Thymus (tissue), 11 donors: ENCODE data around the gene RGS6. TPM values are rescaled to one million over a fixed set of nuclear protein-coding genes. Genes with fewer than 3 reads are reported as not detected.

ENCODE experiments used
- DNase-seq, 9 donors: peaks; one replicate each; pipeline ENCODE4 v3.0.0-alpha.2; 2013; ENCODE audit warnings: low spot score in 9 of 9, low read depth in 6 of 9, missing footprints in 1 of 9
- H3K27ac ChIP-seq, 2 donors: one replicate each; pipeline ENCODE4 v1.5.1; 2013; ENCODE audit warnings: control low read depth in 1 of 2, low read depth in 1 of 2, low read length in 1 of 2, mild to moderate bottlenecking in 1 of 2, moderate library complexity in 1 of 2
- H3K27me3 ChIP-seq, 2 donors: one replicate each; pipeline ENCODE4 v1.5.1; 2013; ENCODE audit warnings: low read length in 1 of 2; ENCODE audit not compliant: control insufficient read depth in 2 of 2, insufficient read depth in 1 of 2
- H3K36me3 ChIP-seq, 2 donors: one replicate each; pipeline ENCODE4 v1.5.1; 2013; ENCODE audit warnings: low read length in 1 of 2, mild to moderate bottlenecking in 1 of 2, moderate library complexity in 1 of 2; ENCODE audit not compliant: control insufficient read depth in 2 of 2, insufficient read depth in 2 of 2
- H3K4me1 ChIP-seq, 2 donors: one replicate each; pipeline ENCODE4 v1.5.1; 2013; ENCODE audit warnings: low read length in 2 of 2; ENCODE audit not compliant: control insufficient read depth in 2 of 2, insufficient read depth in 2 of 2
- H3K4me3 ChIP-seq, 2 donors: one replicate each; pipeline ENCODE4 v1.5.1; 2013; ENCODE audit warnings: low read length in 2 of 2, control low read depth in 1 of 2, mild to moderate bottlenecking in 1 of 2
- H3K9me3 ChIP-seq, 2 donors: one replicate each; pipeline ENCODE4 v1.5.1; 2013; ENCODE audit warnings: low read length in 1 of 2, mild to moderate bottlenecking in 1 of 2; ENCODE audit not compliant: control insufficient read depth in 2 of 2, insufficient read depth in 1 of 2
- WGBS: extraction: QIAGEN DNeasy Blood & Tissue Kit; methylation state at CpG from one replicate; pipeline ENCODE4 v1.1.7; 2013; 5-methylcytosine and 5-hydroxymethylcytosine counted together
- polyA plus RNA-seq: library from polyadenylated mRNA; stranded (reverse); fragments of 200-250 nt; gene quantifications from one replicate; pipeline ENCODE4 v1.2.3, GENCODE V29; 2013
- total RNA-seq: library from RNA; stranded (reverse); fragments of 120-200 nt; gene quantifications from one replicate; pipeline ENCODE4 v1.2.4, GENCODE V29; 2013
- donor health status: healthy.

Gene RGS6
- total and polyA plus RNA-seq, 2 donors, result 0.28 to 0.80 TPM

GRCh38 chr14:72549026-72549425, 616.8 kb downstream of the RGS6 start:
- Histone ChIP-seq H3K4me1 (peaks cover 0 to 2% of the 10 kb centered on the region in 2 donors), H3K36me3 (no peaks in the 10 kb centered on the region), H3K9me3 (peaks cover 0 to 6% of the 10 kb centered on the region in 2 donors), H3K27me3 (peaks cover 0 to 2% of the 10 kb centered on the region in 2 donors), H3K27ac (no peak overlapping the region), H3K4me3 (no peak overlapping the region)
- WGBS, result 90% methylated on average over 8 of the region's 8 CpGs
- no peak for DNase-seq

- Histone ChIP-seq H3K4me3 (no peak overlapping the region), H3K4me1 (peaks cover 0 to 2% of the 10 kb centered on the region in 2 donors), H3K9me3 (peaks cover 0 to 6% of the 10 kb centered on the region in 2 donors), H3K27ac (no peak overlapping the region), H3K27me3 (peaks cover 0 to 2% of the 10 kb centered on the region in 2 donors), H3K36me3 (no peaks in the 10 kb centered on the region)
- 93% methylated on average over 6 of the region's 6 CpGs for WGBS
- no peak for DNase-seq
Measured at GRCh38 chr14:72549854-72550253, 617.6 kb downstream of the RGS6 start.

GRCh38 chr14:72550513-72550912, 618.3 kb downstream of the RGS6 start:
- H3K36me3 ChIP-seq, result no peaks in the 10 kb centered on the region
- no peak for DNase-seq
- no peak overlapping the region for H3K4me3 ChIP-seq
- no peak overlapping the region for H3K27ac ChIP-seq
- peaks cover 0 to 2% of the 10 kb centered on the region in 2 donors for H3K27me3 ChIP-seq
- 96% methylated on average over 4 of the region's 4 CpGs for WGBS
- peaks cover 0 to 6% of the 10 kb centered on the region in 2 donors for H3K9me3 ChIP-seq
- peaks cover 0 to 2% of the 10 kb centered on the region in 2 donors for H3K4me1 ChIP-seq

GRCh38 chr14:72552236-72552635, 620.0 kb downstream of the RGS6 start:
- no peak for DNase-seq
- no peaks in the 10 kb centered on the region for H3K36me3 ChIP-seq
- 72% methylated on average over 5 of the region's 5 CpGs for whole genome bisulfite sequencing
- H3K4me1 ChIP-seq, result no peaks in the 10 kb centered on the region
- H3K4me3 ChIP-seq, result no peak overlapping the region
- peaks cover 0 to 2% of the 10 kb centered on the region in 2 donors for H3K9me3 ChIP-seq
- no peak overlapping the region for H3K27ac ChIP-seq
- peaks cover 0 to 2% of the 10 kb centered on the region in 2 donors for H3K27me3 ChIP-seq

GRCh38 chr14:72553161-72553560, 620.9 kb downstream of the RGS6 start:
- Histone ChIP-seq H3K27me3 (peaks cover 0 to 2% of the 10 kb centered on the region in 2 donors), H3K27ac (no peak overlapping the region), H3K4me3 (no peak overlapping the region), H3K9me3 (no peaks in the 10 kb centered on the region), H3K4me1 (no peaks in the 10 kb centered on the region), H3K36me3 (no peaks in the 10 kb centered on the region)
- WGBS, result 86% methylated on average over 8 of the region's 8 CpGs
- no peak for DNase-seq

- no peak overlapping the region for H3K4me3 ChIP-seq
- H3K36me3 ChIP-seq, result no peaks in the 10 kb centered on the region
- no peak overlapping the region for H3K27ac ChIP-seq
- DNase-seq, result no peak
- peaks cover 0 to 2% of the 10 kb centered on the region in 2 donors for H3K27me3 ChIP-seq
- WGBS, result 92% methylated on average over 5 of the region's 5 CpGs
- no peaks in the 10 kb centered on the region for H3K9me3 ChIP-seq
- no peaks in the 10 kb centered on the region for H3K4me1 ChIP-seq
Measured at GRCh38 chr14:72553656-72554055, 621.4 kb downstream of the RGS6 start.

- Histone ChIP-seq H3K4me1 (peaks cover 0 to 7% of the 10 kb centered on the region in 2 donors), H3K36me3 (no peaks in the 10 kb centered on the region), H3K9me3 (no peaks in the 10 kb centered on the region), H3K27ac (no peak overlapping the region), H3K27me3 (peaks cover 0 to 2% of the 10 kb centered on the region in 2 donors), H3K4me3 (no peak overlapping the region)
- 95% methylated on average over 4 of the region's 4 CpGs for WGBS
- DNase-seq, result no peak
Measured at GRCh38 chr14:72554401-72554800, 622.2 kb downstream of the RGS6 start.

GRCh38 chr14:72554994-72555608, 622.9 kb downstream of the RGS6 start:
- H3K4me3 ChIP-seq, result no peak overlapping the region
- 88% methylated on average over 5 of the region's 5 CpGs for WGBS
- peaks cover 0 to 2% of the 10 kb centered on the region in 2 donors for H3K27me3 ChIP-seq
- no peaks in the 10 kb centered on the region for H3K9me3 ChIP-seq
- no peak for DNase-seq
- peaks cover 0 to 9% of the 10 kb centered on the region in 2 donors for H3K4me1 ChIP-seq
- no peak overlapping the region for H3K27ac ChIP-seq
- no peaks in the 10 kb centered on the region for H3K36me3 ChIP-seq

GRCh38 chr14:72555609-72556000, 623.4 kb downstream of the RGS6 start:
- Histone ChIP-seq H3K4me3 (no peak overlapping the region), H3K27me3 (peaks cover 0 to 2% of the 10 kb centered on the region in 2 donors), H3K4me1 (peaks cover 0 to 9% of the 10 kb centered on the region in 2 donors), H3K36me3 (no peaks in the 10 kb centered on the region), H3K9me3 (no peaks in the 10 kb centered on the region), H3K27ac (no peak overlapping the region)
- WGBS, result 97% methylated on average over 7 of the region's 7 CpGs
- no peak for DNase-seq
